Measurements from ENCODE around the gene POU6F2.

GRCh38 chr7:39339591-39339990 lies 361.9 kb downstream of the POU6F2 start:
- TF ChIP-seq, protein P1, sequence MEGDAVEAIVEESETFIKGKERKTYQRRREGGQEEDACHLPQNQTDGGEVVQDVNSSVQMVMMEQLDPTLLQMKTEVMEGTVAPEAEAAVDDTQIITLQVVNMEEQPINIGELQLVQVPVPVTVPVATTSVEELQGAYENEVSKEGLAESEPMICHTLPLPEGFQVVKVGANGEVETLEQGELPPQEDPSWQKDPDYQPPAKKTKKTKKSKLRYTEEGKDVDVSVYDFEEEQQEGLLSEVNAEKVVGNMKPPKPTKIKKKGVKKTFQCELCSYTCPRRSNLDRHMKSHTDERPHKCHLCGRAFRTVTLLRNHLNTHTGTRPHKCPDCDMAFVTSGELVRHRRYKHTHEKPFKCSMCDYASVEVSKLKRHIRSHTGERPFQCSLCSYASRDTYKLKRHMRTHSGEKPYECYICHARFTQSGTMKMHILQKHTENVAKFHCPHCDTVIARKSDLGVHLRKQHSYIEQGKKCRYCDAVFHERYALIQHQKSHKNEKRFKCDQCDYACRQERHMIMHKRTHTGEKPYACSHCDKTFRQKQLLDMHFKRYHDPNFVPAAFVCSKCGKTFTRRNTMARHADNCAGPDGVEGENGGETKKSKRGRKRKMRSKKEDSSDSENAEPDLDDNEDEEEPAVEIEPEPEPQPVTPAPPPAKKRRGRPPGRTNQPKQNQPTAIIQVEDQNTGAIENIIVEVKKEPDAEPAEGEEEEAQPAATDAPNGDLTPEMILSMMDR (IDR thresholded peaks at IDR 0.05) = no peak
- TF ChIP-seq E2F1 (CRISPR knock-in tag; IDR thresholded peaks at IDR 0.05) (no peak), ZNF396 (CRISPR knock-in tag; IDR thresholded peaks at IDR 0.05; ENCODE audit: borderline replicate concordance) (no peak), ZNF281 (CRISPR knock-in tag; IDR thresholded peaks at IDR 0.05) (no peak), ELF4 (CRISPR knock-in tag; IDR thresholded peaks at IDR 0.05; ENCODE audit: low read depth) (no peak), JAZF1 (CRISPR knock-in tag; IDR thresholded peaks at IDR 0.05) (no peak), SP1 (CRISPR knock-in tag; conservative IDR thresholded peaks at IDR 0.05) (no peak), MYBL2 (CRISPR knock-in tag; IDR thresholded peaks at IDR 0.05) (no peak), ETV6 (CRISPR knock-in tag; IDR thresholded peaks at IDR 0.05) (no peak), FOXJ3 (CRISPR knock-in tag; IDR thresholded peaks at IDR 0.05; ENCODE audit: borderline replicate concordance) (no peak), USF2 (CRISPR knock-in tag; IDR thresholded peaks at IDR 0.05) (no peak)
- TF ChIP-seq, protein P2, sequence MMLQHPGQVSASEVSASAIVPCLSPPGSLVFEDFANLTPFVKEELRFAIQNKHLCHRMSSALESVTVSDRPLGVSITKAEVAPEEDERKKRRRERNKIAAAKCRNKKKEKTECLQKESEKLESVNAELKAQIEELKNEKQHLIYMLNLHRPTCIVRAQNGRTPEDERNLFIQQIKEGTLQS (CRISPR knock-in tag; conservative IDR thresholded peaks at IDR 0.05) = no peak
